Vagina (tissue), 2 donors: ENCODE measurements around the gene GALNT15.

ENCODE experiments used
- POLR2A ChIP-seq, 2 donors: fragments of 450-650 bp; IDR thresholded peaks; one replicate each; pipeline ENCODE4 v1.6.1; 2017; ENCODE audit warnings: antibody characterized with exemption in 2 of 2, mild to moderate bottlenecking in 2 of 2, moderate library complexity in 2 of 2
- TF ChIP-seq, protein P1 (sequence below), 3 experiments: fragments of 450-650 bp in 2 of 3; fragments of 200-600 bp in 1 of 3; sonication (generic) in 1 of 3; IDR thresholded peaks; one replicate each; pipeline ENCODE4 v1.5.1; 2017 to 2019; ENCODE audit warnings: antibody characterized with exemption in 3 of 3, mild to moderate bottlenecking in 2 of 3, moderate library complexity in 2 of 3

GRCh38 chr3:16183082-16183481 lies 8.6 kb downstream of the GALNT15 start:
- no peak for TF ChIP-seq POLR2A (IDR thresholded peaks at IDR 0.05)
- TF ChIP-seq, protein P1, sequence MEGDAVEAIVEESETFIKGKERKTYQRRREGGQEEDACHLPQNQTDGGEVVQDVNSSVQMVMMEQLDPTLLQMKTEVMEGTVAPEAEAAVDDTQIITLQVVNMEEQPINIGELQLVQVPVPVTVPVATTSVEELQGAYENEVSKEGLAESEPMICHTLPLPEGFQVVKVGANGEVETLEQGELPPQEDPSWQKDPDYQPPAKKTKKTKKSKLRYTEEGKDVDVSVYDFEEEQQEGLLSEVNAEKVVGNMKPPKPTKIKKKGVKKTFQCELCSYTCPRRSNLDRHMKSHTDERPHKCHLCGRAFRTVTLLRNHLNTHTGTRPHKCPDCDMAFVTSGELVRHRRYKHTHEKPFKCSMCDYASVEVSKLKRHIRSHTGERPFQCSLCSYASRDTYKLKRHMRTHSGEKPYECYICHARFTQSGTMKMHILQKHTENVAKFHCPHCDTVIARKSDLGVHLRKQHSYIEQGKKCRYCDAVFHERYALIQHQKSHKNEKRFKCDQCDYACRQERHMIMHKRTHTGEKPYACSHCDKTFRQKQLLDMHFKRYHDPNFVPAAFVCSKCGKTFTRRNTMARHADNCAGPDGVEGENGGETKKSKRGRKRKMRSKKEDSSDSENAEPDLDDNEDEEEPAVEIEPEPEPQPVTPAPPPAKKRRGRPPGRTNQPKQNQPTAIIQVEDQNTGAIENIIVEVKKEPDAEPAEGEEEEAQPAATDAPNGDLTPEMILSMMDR (IDR thresholded peaks at IDR 0.05), result no peak
